Urinary bladder (tissue), 4 donors: ENCODE measurements around the gene SCNN1B. TPM values are rescaled to one million over a fixed set of nuclear protein-coding genes. Genes with fewer than 3 reads are reported as not detected.

Experiments used
- DNase-seq: peaks from one replicate; pipeline ENCODE4 v3.0.0-alpha.2; 2015; ENCODE audit errors: extremely low spot score
- H3K27ac ChIP-seq: one replicate; pipeline ENCODE4 v1.5.1; 2013; ENCODE audit warnings: low read depth, mild to moderate bottlenecking, moderate library complexity
- H3K36me3 ChIP-seq: one replicate; pipeline ENCODE4 v1.6.1; 2013; ENCODE audit warnings: mild to moderate bottlenecking, moderate library complexity; ENCODE audit not compliant: insufficient read depth
- H3K4me1 ChIP-seq: one replicate; pipeline ENCODE4 v1.6.1; 2013; ENCODE audit warnings: mild to moderate bottlenecking, moderate library complexity; ENCODE audit not compliant: insufficient read depth
- H3K4me3 ChIP-seq: one replicate; pipeline ENCODE4 v1.5.1; 2013; ENCODE audit warnings: low read depth, low read length
- WGBS: extraction: QIAGEN DNeasy Blood & Tissue Kit; methylation state at CpG from one replicate; pipeline ENCODE4 v1.1.7; 2013; 5-methylcytosine and 5-hydroxymethylcytosine counted together
- polyA plus RNA-seq: library from polyadenylated mRNA; stranded (reverse); fragments of 200-250 nt; gene quantifications from one replicate; pipeline ENCODE4 v1.2.3, GENCODE V29; 2013
- total RNA-seq: library from RNA; depleted of rRNA; stranded (reverse); fragments of >200 nt; gene quantifications from one replicate; pipeline ENCODE4 v1.2.3, GENCODE V29; 2014
- donor health status: healthy with polysubstance abuse.
- donor health status: healthy.

SCNN1B gene
- total and polyA plus RNA-seq, 2 donors, result 3.0 to 6.0 TPM

- no peaks in the 10 kb centered on the region for H3K36me3 ChIP-seq
- WGBS, result 82% methylated on average over 5 of the region's 5 CpGs
- no peak for DNase-seq
- H3K4me1 ChIP-seq, result no peaks in the 10 kb centered on the region
- no peak overlapping the region for H3K27ac ChIP-seq
- no peak overlapping the region for H3K4me3 ChIP-seq
Measured at GRCh38 chr16:23337836-23338550, 35.9 kb downstream of the SCNN1B start.

- no peak overlapping the region for H3K4me3 ChIP-seq
- WGBS, result 74% methylated on average over 3 of the region's 3 CpGs
- H3K27ac ChIP-seq, result no peak overlapping the region
- no peak for DNase-seq
- no peaks in the 10 kb centered on the region for H3K36me3 ChIP-seq
- no peaks in the 10 kb centered on the region for H3K4me1 ChIP-seq
Measured at GRCh38 chr16:23339787-23340186, 37.7 kb downstream of the SCNN1B start.

GRCh38 chr16:23342083-23342640 is 40.1 kb downstream of the SCNN1B start:
- no peaks in the 10 kb centered on the region for H3K4me1 ChIP-seq
- H3K4me3 ChIP-seq, result no peak overlapping the region
- no peaks in the 10 kb centered on the region for H3K36me3 ChIP-seq
- no peak overlapping the region for H3K27ac ChIP-seq
- DNase-seq, result no peak
- WGBS, result 58% methylated on average over 5 of the region's 5 CpGs

GRCh38 chr16:23343643-23344612 is 41.8 kb downstream of the SCNN1B start:
- no peak for DNase-seq
- no peak overlapping the region for H3K4me3 ChIP-seq
- WGBS, result 48% methylated on average over 5 of the region's 5 CpGs
- no peaks in the 10 kb centered on the region for H3K36me3 ChIP-seq
- no peaks in the 10 kb centered on the region for H3K4me1 ChIP-seq
- no peak overlapping the region for H3K27ac ChIP-seq

GRCh38 chr16:23345237-23345636 is 43.1 kb downstream of the SCNN1B start:
- H3K27ac ChIP-seq, result no peak overlapping the region
- no peak for DNase-seq
- no peaks in the 10 kb centered on the region for H3K36me3 ChIP-seq
- H3K4me3 ChIP-seq, result no peak overlapping the region
- 75% methylated on average over 5 of the region's 5 CpGs for WGBS
- no peaks in the 10 kb centered on the region for H3K4me1 ChIP-seq

GRCh38 chr16:23348579-23349469 is 46.7 kb downstream of the SCNN1B start:
- WGBS, result 58% methylated on average over 18 of the region's 18 CpGs
- H3K4me1 ChIP-seq, result no peaks in the 10 kb centered on the region
- H3K4me3 ChIP-seq, result no peak overlapping the region
- H3K36me3 ChIP-seq, result no peaks in the 10 kb centered on the region
- DNase-seq, result no peak
- H3K27ac ChIP-seq, result no peak overlapping the region

GRCh38 chr16:23351360-23351759 is 49.3 kb downstream of the SCNN1B start:
- H3K4me1 ChIP-seq, result no peaks in the 10 kb centered on the region
- no peak overlapping the region for H3K4me3 ChIP-seq
- H3K27ac ChIP-seq, result no peak overlapping the region
- no peaks in the 10 kb centered on the region for H3K36me3 ChIP-seq
- no peak for DNase-seq
- WGBS, result 83% methylated on average over 5 of the region's 5 CpGs

GRCh38 chr16:23353440-23353839 is 51.3 kb downstream of the SCNN1B start:
- no peak overlapping the region for H3K4me3 ChIP-seq
- no peak for DNase-seq
- no peak overlapping the region for H3K27ac ChIP-seq
- H3K4me1 ChIP-seq, result no peaks in the 10 kb centered on the region
- no peaks in the 10 kb centered on the region for H3K36me3 ChIP-seq

- Histone ChIP-seq H3K27ac (no peak overlapping the region), H3K4me1 (no peaks in the 10 kb centered on the region), H3K36me3 (no peaks in the 10 kb centered on the region), H3K4me3 (no peak overlapping the region)
- DNase-seq, result no peak
- WGBS, result 86% methylated on average over 9 of the region's 9 CpGs
Measured at GRCh38 chr16:23354246-23354645, 52.1 kb downstream of the SCNN1B start.

- no peak for DNase-seq
- Histone ChIP-seq H3K27ac (no peak overlapping the region), H3K36me3 (no peaks in the 10 kb centered on the region), H3K4me3 (no peak overlapping the region), H3K4me1 (no peaks in the 10 kb centered on the region)
- 86% methylated on average over 13 of the region's 13 CpGs for WGBS
Measured at GRCh38 chr16:23355106-23355670, 53.1 kb downstream of the SCNN1B start.

GRCh38 chr16:23356941-23357340 is 54.8 kb downstream of the SCNN1B start:
- Histone ChIP-seq H3K4me1 (no peaks in the 10 kb centered on the region), H3K27ac (no peak overlapping the region), H3K36me3 (no peaks in the 10 kb centered on the region), H3K4me3 (no peak overlapping the region)
- 80% methylated on average over 7 of the region's 7 CpGs for WGBS
- DNase-seq, result no peak

- Histone ChIP-seq H3K4me3 (no peak overlapping the region), H3K4me1 (no peaks in the 10 kb centered on the region), H3K36me3 (no peaks in the 10 kb centered on the region), H3K27ac (no peak overlapping the region)
- WGBS, result 87% methylated on average over 8 of the region's 8 CpGs
- DNase-seq, result no peak
Measured at GRCh38 chr16:23357761-23358290, 55.7 kb downstream of the SCNN1B start.
